ENCODE data around the gene MUC12. TPM values are rescaled to one million over a fixed set of nuclear protein-coding genes. Genes with fewer than 3 reads are reported as not detected.

Gene MUC12
- total and polyA plus RNA-seq, 2 of the 13 experiments (the other 11 are each of a cell fraction or from before 2014, with no cell fraction given): not detected

GRCh38 chr7:100957832-100958421 is 11.4 kb upstream of the MUC12 start:
- no peak overlapping the region for H3K27ac ChIP-seq (ENCODE audit: extremely low read length, insufficient read depth, low read length)
- no TSS peak for BruUV-seq (replicated peaks)
- ChIA-PET CTCF (ENCODE audit: low intra/inter-chr PET ratio, low total read pairs) (no interaction called here), POLR2A (no interaction called here)
- no peak overlapping the region for H3K4me3 ChIP-seq (replicated peaks in 1 of 3; ENCODE audit: insufficient read depth in 1 of 3, low read depth in 2 of 3, low read length in 3 of 3)
- H3K36me3 ChIP-seq (replicated peaks in 1 of 2; ENCODE audit: control insufficient read depth in 1 of 2, insufficient read depth in 2 of 2, low read length in 2 of 2): no peaks in the 10 kb centered on the region
- no peak overlapping the region for H3K9ac ChIP-seq (ENCODE audit: insufficient read depth, low read depth, low read length)
- no peak for FAIRE-seq
- no peaks in the 10 kb centered on the region for H3K9me3 ChIP-seq (ENCODE audit: low read length)
- intact Hi-C loops (cut with micrococcal nuclease; ENCODE audit: unreplicated experiment): no loop called here
- peaks cover 3 to 23% of the 10 kb centered on the region in 2 experiments; a peak in 4 of 5 replicates for H3K27me3 ChIP-seq (ENCODE audit: control insufficient read depth in 1 of 2, insufficient read depth in 2 of 2, low read length in 2 of 2)
- H2AFZ ChIP-seq (ENCODE audit: low read length): no peak overlapping the region
- no peaks in the 10 kb centered on the region for H3K4me1 ChIP-seq (ENCODE audit: insufficient read depth, low read length)
- peak; percentile 32 for DNase-seq (ENCODE audit: low spot score)
- in situ Hi-C loops (cut with HindIII; ENCODE audit: extremely low pct_ligation_motif_present, low pct_unique_long_range_greater_than_20kb): no loop called here
- 21% methylated on average over 12 of the region's 12 CpGs for WGBS (ENCODE audit: low lambda C conversion rate)
- H3K79me2 ChIP-seq (ENCODE audit: insufficient read depth, low read length): no peaks in the 10 kb centered on the region
- TF ChIP-seq USF2 (IDR thresholded peaks at IDR 0.05; ENCODE audit: low read depth, low read length) (0 out of 2 replicates have a peak, but pooled peaks have one; percentile 11), USF2 (CRISPR knock-in tag; IDR thresholded peaks at IDR 0.05; ENCODE audit: borderline replicate concordance) (no peak), MNT (IDR thresholded peaks at IDR 0.05) (no peak), ZNF761 (CRISPR knock-in tag; conservative IDR thresholded peaks at IDR 0.05) (no peak), ELF3 (CRISPR knock-in tag; IDR thresholded peaks at IDR 0.05) (no peak), PHF8 (CRISPR knock-in tag; IDR thresholded peaks at IDR 0.05) (no peak), ZNF501 (CRISPR knock-in tag; IDR thresholded peaks at IDR 0.05) (no peak), ATF1 (CRISPR knock-in tag; IDR thresholded peaks at IDR 0.05) (no peak), MEF2D (CRISPR knock-in tag; IDR thresholded peaks at IDR 0.05) (no peak)
- no peaks in the 10 kb centered on the region for H4K20me1 ChIP-seq (ENCODE audit: insufficient read depth, low read length)
- ATAC-seq: no peak
- H3K4me2 ChIP-seq (ENCODE audit: low read depth, low read length): no peak overlapping the region

All from HepG2 (cell line).